ENCODE data around the gene TRIM5. TPM values are rescaled to one million over a fixed set of nuclear protein-coding genes. Genes with fewer than 3 reads are reported as not detected.

TRIM5 gene
- polyA plus RNA-seq, 2 of the 4 experiments (the other 2 are of a cell fraction): 21.9 to 32.6 TPM

- TF ChIP-seq ATOH8 (CRISPR knock-in tag; IDR thresholded peaks at IDR 0.05; ENCODE audit: low read depth) (no peak), SMC3 (IDR thresholded peaks at IDR 0.05) (no peak), HEYL (CRISPR knock-in tag; IDR thresholded peaks at IDR 0.05) (no peak), FOXS1 (CRISPR knock-in tag; IDR thresholded peaks at IDR 0.05) (no peak), FOSB (CRISPR knock-in tag; IDR thresholded peaks at IDR 0.05) (no peak), HMGXB4 (CRISPR knock-in tag; IDR thresholded peaks at IDR 0.05; ENCODE audit: borderline replicate concordance) (no peak), EHMT2 (IDR thresholded peaks at IDR 0.05; ENCODE audit: low read depth) (no peak), SREBF2 (IDR thresholded peaks at IDR 0.05) (no peak), ZFP36 (IDR thresholded peaks at IDR 0.05; ENCODE audit: borderline replicate concordance, partially characterized antibody) (no peak), JUN (IDR thresholded peaks at IDR 0.05) (no peak), POLR2AphosphoS2 (conservative IDR thresholded peaks at IDR 0.05; ENCODE audit: low read length) (no peak), NFE2L2 (conservative IDR thresholded peaks at IDR 0.05; ENCODE audit: low read length) (no peak), MYC (IDR thresholded peaks at IDR 0.05; ENCODE audit: borderline replicate concordance, low read length) (no peak), FOSL2 (IDR thresholded peaks at IDR 0.05) (no peak), FOSL2 (CRISPR knock-in tag; IDR thresholded peaks at IDR 0.05) (no peak), ESRRA (IDR thresholded peaks at IDR 0.05; ENCODE audit: borderline replicate concordance, low read length) (no peak), CEBPB (IDR thresholded peaks at IDR 0.05) (no peak), HOXA7 (CRISPR knock-in tag; IDR thresholded peaks at IDR 0.05) (no peak), ELK1 (IDR thresholded peaks at IDR 0.05; ENCODE audit: low read depth, low read length) (no peak), EHF (CRISPR knock-in tag; IDR thresholded peaks at IDR 0.05) (no peak)
- Histone ChIP-seq H3K4me1 (no peaks in the 10 kb centered on the region), H3K4me3 (no peak overlapping the region), H3K9me3 (no peaks in the 10 kb centered on the region), H3K4me2 (no peak overlapping the region), H3K27ac (no peak overlapping the region)
- no peak for ATAC-seq
- ChIA-PET CTCF (no interaction called here), POLR2A (no interaction called here)
- no peak for DNase-seq (ENCODE audit: low read depth in 1 of 2, low spot score in 1 of 2)
- FAIRE-seq: no peak
Measured at GRCh38 chr11:5643585-5643984, 41.3 kb downstream of the TRIM5 start.

GRCh38 chr11:5639953-5640352 lies 44.9 kb downstream of the TRIM5 start:
- CTCF ChIA-PET: interaction anchor here (1.4 kb wide), 1 partner anchor 17 kb away, joined by 3 read pairs; no protein-coding TSS in a partner anchor
- Histone ChIP-seq H3K9me3 (no peaks in the 10 kb centered on the region), H3K27ac (no peak overlapping the region), H3K4me1 (no peaks in the 10 kb centered on the region), H3K4me2 (no peak overlapping the region), H3K4me3 (no peak overlapping the region)
- DNase-seq (ENCODE audit: low read depth in 1 of 2, low spot score in 1 of 2) (no peak), FAIRE-seq (no peak), ATAC-seq (no peak)
- TF ChIP-seq ESRRA (IDR thresholded peaks at IDR 0.05; ENCODE audit: borderline replicate concordance, low read length): no peak
- TF ChIP-seq HES2 (IDR thresholded peaks at IDR 0.05): no peak
- TF ChIP-seq BHLHE40 (IDR thresholded peaks at IDR 0.05; ENCODE audit: low read depth, low read length): no peak
- TF ChIP-seq NFE2L2 (conservative IDR thresholded peaks at IDR 0.05; ENCODE audit: low read length): no peak
- no peak for TF ChIP-seq MAX (IDR thresholded peaks at IDR 0.05)
- TF ChIP-seq E2F6 (IDR thresholded peaks at IDR 0.05; ENCODE audit: borderline replicate concordance, low read depth): no peak
- TF ChIP-seq CEBPB (IDR thresholded peaks at IDR 0.05): no peak
- no peak for TF ChIP-seq HOXB5 (CRISPR knock-in tag; IDR thresholded peaks at IDR 0.05)
- TF ChIP-seq EHF (CRISPR knock-in tag; IDR thresholded peaks at IDR 0.05): no peak
- 14% methylated on average over 1 of the region's 1 CpG for WGBS (ENCODE audit: missing lambda C conversion rate)
- POLR2A ChIA-PET: no interaction called here

Data from A549 (cell line).